ENCODE results near the gene KCNMB2. TPM values are rescaled to one million over a fixed set of nuclear protein-coding genes. Genes with fewer than 3 reads are reported as not detected.

Gene KCNMB2
- total RNA-seq, 1 donor from 2014 or later = not detected

DNA sequence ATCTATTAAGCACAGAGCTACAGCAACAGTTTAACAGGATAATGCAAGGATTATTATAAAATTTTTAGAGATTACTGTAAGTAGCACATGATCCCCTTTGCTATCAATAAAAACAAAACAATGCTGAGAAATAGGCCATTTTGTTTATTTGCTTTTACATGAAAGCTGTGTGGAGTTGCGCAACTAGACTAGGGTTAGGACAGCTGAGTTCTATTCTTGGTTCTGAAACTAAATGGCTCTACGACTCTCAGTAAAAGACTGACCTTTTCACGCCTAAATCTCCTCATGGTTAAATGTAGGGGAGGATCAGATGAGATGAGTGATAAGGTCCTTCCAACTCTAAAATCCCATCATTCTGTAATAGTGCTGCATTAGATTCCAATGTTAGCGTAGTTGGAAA, 25.0 kb downstream of the KCNMB2 start:
- intact Hi-C loops (cut with DNase I) = no loop called here
- DNase-seq (ENCODE audit: low spot score) (no peak), ATAC-seq (no peak)

DNA sequence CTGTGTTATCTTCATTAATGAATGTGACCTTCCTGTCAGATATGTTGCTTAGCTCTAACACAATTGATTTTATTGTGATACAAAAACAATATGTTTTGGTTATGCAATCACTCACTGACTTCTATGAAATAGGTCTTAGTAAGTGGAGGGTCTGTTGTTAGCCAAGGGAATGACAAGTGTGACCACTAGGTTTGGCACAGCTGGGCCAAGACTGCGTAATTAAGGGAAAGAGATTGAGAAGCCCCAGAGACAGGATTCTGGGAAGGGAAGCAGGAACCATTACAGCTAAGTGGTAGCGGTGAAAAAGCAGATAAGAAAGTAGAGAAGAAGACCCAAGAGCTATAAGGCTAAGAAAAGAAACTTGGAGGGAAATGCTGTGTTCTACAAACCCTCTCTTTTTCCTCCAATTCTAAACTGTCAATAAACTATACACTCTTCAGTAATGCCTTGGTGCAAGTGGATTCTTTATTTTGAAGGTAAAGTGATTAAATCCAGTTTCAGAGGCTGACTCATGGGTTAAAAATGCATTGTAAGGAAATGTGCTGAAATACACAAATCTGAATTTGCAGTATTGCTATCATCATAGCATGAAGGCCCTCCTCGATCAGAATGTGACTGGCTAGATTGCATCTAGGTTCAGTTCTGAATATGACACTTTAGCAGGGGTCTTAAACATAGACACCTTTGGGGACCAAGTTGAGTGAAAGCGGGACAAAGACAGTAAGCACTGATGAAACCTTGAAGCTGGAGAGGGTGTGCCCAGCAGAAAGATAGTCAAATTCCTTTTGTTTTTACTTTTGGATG, 26.1 kb downstream of the KCNMB2 start:
- DNase-seq (ENCODE audit: low spot score) (no peak), ATAC-seq (no peak)
- intact Hi-C loops (cut with DNase I) = no loop called here

DNA sequence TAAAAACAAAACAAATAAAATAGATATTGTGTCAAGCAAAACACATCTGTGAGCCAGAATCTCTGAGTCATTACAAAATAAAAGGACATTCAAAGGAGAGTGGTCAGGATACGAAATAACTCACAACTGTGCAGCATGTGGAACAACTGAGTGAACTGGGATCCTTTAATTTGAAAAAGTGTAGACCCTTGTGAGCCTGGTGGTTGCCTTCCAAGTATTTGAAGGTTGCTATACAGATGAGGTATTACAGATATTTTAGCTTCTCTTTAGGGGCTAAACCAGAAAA, 26.7 kb downstream of the KCNMB2 start:
- intact Hi-C loops (cut with DNase I) = no loop called here
- ATAC-seq (no peak), DNase-seq (ENCODE audit: low spot score) (no peak)

DNA sequence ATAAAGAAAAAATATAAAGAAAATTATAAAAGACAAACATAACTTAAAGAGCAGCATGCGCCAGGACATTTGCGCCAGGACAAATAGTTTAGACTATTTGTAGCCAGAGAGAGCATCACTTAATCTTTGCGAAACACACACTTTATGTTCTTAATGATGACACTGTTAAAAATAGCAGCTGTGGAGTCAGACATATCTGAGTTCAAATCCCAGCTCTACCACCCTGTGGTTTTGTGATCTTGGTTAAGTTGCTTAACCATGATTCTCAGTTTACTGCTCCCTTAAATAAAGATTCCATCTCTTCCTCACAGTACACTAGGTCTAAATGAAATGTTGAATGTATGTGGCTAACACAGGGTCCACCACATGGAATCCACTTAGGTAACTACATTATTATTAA, 31.4 kb downstream of the KCNMB2 start:
- DNase-seq (ENCODE audit: low spot score) = no peak
- intact Hi-C loops (cut with DNase I) = no loop called here
- ATAC-seq = no peak

DNA sequence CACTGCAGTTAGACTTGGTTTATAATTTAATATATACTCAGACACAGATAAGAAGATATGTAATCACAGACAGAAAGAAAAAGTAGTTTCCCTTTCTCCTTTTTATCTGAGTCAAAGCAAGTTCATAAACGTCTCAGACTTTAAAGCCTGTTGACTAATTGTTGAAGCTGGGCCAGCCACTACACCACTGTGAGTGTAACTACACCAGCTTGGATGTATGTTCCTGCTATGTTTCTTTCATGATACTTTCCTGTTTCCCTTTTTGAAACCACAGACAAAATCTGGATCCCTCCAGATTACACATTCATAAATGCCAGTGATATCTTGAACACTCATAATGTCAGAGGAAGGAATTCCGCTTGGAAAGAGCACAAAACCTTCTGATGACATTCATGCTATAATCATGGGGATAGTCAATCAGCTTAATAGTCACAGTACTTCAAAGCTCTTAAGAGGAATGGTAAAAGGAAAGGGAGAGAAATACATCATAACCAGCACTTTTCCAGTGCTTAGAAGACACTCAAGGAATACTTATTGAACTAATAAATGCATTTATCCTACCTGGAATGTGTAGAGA, 32.0 kb downstream of the KCNMB2 start:
- intact Hi-C loops (cut with DNase I) = no loop called here
- no peak for ATAC-seq

DNA sequence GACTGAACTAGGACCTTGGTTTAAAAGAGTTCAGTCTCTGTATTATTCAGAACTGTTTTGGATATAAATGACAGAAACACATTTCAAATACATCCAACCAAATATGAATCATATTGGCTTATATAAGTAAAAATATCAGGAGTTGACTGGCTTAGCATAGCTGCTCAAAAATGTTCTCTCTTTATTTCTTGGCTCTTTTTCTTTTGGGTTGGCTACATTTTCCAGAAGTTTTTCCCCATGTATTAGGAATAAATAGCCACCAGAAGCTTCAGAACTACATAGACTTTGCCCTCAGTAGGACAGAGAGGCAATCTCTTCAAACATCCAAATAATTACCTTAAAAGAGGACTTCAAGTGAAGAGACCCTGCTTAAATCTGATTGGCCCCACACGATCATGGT, 32.7 kb downstream of the KCNMB2 start:
- no peak for DNase-seq (ENCODE audit: low spot score)
- ATAC-seq = no peak
- intact Hi-C loops (cut with DNase I) = no loop called here

More for the DNA sequence above, 32.0 kb downstream of the KCNMB2 start:
- no peak for DNase-seq (ENCODE audit: low spot score)

DNA sequence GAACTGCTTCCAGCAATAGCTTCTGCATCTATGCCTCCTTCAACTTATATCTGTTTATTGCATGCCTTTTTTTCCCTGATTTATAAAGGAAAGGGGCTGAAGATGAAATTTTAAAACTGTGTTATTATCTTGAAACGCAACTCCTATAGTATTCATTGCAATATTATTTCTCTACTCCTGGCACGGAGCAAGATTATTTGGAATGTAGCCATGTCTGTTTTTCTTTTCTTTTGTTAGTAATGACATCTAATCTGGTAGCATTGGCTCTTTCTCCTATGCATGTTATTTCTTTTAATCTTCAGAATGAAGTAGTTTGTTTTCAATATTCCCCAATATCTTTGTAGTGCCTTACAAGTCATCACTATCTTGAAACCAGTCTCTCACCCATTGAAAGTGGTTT, 33.6 kb downstream of the KCNMB2 start:
- intact Hi-C loops (cut with DNase I) = no loop called here
- DNase-seq (ENCODE audit: low spot score) = no peak
- no peak for ATAC-seq

DNA sequence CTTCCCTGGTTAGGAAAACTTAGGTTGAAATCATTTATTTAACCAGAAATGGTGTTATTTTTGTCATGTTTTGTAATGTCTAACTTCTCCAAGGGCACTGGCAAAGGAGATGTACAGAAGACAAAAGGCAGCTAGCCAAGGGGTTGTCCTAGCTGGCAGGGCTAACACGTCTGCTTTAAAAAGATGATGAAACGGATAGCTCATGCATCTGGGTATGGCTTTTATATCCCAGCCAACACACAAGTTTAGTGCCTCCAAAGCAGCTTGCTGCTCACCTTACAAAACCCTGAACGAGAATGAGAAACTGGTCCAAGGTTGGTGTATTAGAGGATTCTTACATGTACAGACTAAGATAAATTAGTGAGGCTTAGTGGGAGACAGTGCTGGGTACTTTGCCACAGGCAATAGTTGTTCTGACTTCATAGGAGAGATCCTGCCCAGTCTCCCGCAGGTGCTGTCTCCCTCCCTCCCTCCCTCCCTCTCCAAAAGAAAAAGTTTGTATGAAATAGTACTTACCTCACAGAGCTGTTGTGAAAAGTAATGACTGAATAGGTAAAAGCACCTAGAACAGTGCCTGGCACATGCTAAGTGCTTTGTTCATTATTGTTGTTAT, 47.8 kb downstream of the KCNMB2 start:
- ATAC-seq (no peak), DNase-seq (ENCODE audit: low spot score) (no peak)
- intact Hi-C loops (cut with DNase I) = no loop called here

DNA sequence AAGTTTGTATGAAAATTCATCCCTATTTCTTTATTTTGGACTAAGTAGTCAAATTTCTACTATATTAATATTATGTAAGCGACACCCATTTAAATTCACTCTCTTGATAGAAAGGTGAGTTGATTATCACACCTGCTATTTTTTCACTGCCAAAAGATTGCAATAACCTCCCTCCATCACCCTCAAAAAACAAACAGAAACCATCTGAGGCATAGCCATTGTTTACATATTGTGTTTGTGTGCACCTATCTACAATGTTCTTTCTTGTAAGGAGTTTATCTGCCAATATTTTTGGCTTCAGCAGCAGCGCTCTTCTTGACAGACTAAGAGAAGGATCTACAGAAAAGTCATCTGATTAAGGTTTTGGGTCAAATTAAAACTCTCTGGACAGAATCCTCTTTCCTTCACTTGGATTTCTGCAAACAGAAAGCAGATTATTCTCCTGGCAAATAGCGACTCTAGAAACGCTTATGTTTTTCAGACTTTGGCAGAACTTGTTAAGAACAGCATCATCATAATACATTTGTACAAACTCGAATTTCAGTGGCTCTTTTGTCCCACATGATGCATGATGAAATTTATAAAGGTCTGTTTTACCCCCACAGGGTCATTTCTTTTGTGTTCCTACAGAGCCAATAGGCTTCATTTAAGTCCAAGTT, 48.6 kb downstream of the KCNMB2 start:
- ATAC-seq = no peak
- intact Hi-C loops (cut with DNase I) = no loop called here
- DNase-seq (ENCODE audit: low spot score) = no peak

DNA sequence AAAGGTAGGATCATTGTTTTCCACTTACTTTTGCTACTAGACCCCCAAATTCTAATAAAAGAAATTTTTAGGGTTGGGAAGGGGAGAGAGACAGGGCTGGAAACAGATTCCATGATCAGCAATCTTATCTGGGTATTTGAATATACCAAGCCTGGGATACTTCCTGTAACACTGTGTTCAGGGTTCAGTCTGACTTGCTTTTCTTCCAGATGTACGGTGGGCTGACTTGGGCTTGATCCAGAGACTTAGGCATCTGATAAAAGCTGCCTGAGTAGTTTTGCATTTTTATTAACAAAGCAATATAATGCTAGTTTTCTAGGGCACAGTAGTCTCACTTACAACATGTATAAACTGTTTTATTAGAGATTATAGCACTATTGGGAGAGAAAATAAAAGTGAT, 49.2 kb downstream of the KCNMB2 start:
- no peak for ATAC-seq
- DNase-seq (ENCODE audit: low spot score) = no peak
- intact Hi-C loops (cut with DNase I) = no loop called here

DNA sequence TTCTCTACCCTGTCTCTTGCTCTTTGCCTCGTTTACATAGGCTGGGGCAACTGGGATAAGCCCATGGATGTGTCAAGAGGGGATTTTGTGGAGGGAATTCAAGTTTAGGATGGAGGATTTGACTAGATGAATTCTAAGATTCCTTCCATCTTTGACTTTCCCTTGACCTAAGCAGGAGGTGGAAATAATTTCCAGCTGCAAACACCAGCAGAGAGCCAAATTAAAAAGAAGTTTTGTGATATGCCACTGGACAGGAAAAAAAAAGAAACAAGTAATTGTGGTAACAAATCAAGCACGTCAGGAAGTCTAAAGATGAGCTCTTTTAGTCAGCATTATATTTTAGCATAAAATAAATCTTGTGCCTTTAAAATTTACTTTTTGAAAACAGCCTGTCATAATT, 49.8 kb downstream of the KCNMB2 start:
- intact Hi-C loops (cut with DNase I) = no loop called here
- no peak for DNase-seq (ENCODE audit: low spot score)
- ATAC-seq = no peak

DNA sequence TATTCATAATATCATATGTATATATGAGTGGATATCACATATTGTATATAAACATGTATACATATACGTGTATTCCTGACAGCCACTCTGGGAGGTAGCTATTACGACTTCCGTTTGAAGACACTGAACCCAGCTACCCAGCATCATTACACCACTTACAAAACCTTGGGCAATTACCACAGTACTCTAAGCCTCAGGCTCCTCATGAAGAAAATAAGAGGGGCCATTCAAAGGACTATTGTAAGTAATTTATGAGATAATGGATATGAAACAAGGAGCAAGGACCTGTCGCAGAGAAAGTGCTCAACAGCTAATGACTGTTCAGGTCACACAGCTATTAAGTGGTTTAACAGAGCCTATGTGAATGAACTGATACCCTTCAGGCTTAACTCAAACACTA, 52.4 kb downstream of the KCNMB2 start:
- ATAC-seq (no peak), DNase-seq (ENCODE audit: low spot score) (no peak)
- intact Hi-C loops (cut with DNase I) = no loop called here

DNA sequence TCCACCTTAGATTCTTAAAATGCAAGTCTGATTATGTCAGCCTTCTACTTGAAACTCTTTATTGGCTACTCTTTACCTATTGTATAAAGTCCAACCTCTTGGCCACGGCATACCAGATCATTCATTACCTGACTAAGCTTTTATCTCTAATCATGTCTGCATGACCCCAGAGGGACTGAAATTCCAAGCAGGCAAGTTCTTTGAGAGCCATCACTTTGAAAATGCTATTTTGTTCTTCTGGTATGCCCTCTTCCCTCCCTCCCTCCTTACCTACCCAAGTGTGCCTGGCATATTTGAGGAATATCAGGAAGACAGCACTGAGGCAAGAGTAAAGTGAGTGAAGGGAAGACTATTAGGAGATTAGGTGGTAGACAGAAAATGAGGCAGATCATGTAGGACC, 57.5 kb downstream of the KCNMB2 start:
- ATAC-seq = no peak

DNA sequence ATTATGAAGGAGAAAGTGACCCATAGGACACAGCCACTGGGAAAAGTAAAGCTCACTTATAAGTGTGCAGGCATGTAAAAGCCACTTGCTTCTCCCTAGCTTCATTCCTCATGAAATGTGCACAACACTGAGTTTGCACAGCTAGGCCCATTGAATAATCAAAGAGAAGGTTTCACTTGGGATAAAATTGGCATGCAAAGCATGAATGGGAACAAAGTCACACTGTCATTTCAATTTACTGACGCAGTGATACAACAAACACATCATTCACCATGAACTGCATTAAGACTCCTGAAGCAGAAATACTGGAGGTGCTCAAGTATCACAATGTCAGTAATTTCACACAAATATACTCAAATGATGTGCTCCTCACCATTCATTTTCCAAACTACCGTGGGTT, 61.1 kb downstream of the KCNMB2 start:
- ATAC-seq (no peak), DNase-seq (ENCODE audit: low spot score) (no peak)
- intact Hi-C loops (cut with DNase I) = no loop called here

More for the DNA sequence above, 57.5 kb downstream of the KCNMB2 start:
- DNase-seq (ENCODE audit: low spot score) = no peak
- intact Hi-C loops (cut with DNase I) = no loop called here

DNA sequence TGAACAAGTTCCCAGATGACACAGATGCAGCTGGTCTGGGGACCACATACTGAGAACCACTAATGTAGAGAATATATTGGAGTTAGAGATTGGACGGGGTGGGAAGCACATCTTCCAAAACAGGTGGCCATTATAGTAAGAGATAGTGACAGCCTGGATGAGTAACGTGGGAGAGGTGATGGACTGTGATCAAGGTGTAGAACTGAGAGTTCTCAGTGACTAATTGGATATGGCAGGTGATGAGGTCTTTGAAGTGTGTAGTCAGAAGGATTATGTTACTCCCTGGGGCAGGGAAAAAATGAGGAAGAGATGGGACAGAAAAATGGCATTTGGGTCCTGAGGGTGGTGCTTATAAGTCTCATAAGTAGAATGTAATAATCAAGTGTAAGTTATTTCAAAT, 66.6 kb downstream of the KCNMB2 start:
- ATAC-seq (no peak), DNase-seq (ENCODE audit: low spot score) (no peak)
- intact Hi-C loops (cut with DNase I) = no loop called here

DNA sequence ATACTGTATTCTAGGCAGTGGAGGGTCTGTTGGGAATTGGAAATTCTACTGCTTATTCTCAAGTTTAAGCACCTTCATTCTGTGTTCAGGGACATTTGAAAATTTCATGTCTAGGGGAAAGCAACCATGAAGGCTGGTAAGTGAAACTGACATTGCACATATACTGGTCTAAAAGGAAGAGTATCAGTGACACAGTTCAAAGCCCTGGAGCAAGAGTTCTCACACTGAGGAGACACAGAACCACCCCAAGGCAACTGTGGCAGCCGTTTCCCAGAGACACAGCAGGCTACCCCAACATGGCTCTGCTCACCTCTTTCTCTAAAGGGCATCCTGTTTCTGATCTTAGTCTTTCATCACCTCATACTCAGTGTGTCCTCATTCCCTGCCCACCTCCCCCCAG, 67.5 kb downstream of the KCNMB2 start:
- no peak for ATAC-seq
- DNase-seq (ENCODE audit: low spot score) = no peak
- intact Hi-C loops (cut with DNase I) = no loop called here

DNA sequence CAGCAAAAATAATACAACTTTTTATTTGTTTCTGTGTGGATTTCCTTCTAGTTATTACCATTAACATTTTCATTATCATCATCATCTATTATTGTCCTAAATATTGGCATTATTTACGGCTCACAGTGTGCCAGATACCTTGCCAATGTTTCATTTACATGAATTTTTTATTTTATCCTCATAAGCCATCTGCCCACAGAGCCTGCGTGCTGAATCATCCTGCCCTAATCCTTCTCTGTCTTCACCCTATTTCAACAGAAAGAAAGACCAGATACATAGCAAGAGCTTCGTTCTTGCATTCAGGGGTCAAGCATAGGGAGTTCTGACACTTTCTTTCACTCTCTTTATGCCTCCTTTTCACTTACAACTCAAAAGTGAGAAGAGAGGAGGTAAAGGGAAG, 82.0 kb downstream of the KCNMB2 start:
- DNase-seq (ENCODE audit: low spot score) = no peak
- intact Hi-C loops (cut with DNase I) = no loop called here
- no peak for ATAC-seq

DNA sequence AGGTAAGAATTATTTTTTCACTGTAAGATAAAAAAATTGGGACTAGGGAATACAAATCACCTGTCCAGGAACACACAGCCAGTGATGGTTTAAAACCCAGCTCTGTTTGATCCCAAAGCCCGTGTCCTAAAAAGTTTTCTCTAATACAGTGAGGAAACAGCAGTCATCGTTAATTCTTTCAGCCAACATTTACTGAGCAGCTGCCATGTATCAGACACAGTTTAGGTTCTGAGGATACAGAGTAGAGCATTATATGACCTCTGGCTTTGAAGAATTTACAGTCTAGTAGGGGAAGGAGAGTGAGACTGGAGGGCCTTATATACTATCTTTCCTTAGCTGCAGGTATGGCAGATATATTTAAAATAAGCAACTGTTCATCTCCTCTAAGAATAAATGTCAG, 82.7 kb downstream of the KCNMB2 start:
- DNase-seq (ENCODE audit: low spot score) (no peak), ATAC-seq (no peak)
- intact Hi-C loops (cut with DNase I) = no loop called here

DNA sequence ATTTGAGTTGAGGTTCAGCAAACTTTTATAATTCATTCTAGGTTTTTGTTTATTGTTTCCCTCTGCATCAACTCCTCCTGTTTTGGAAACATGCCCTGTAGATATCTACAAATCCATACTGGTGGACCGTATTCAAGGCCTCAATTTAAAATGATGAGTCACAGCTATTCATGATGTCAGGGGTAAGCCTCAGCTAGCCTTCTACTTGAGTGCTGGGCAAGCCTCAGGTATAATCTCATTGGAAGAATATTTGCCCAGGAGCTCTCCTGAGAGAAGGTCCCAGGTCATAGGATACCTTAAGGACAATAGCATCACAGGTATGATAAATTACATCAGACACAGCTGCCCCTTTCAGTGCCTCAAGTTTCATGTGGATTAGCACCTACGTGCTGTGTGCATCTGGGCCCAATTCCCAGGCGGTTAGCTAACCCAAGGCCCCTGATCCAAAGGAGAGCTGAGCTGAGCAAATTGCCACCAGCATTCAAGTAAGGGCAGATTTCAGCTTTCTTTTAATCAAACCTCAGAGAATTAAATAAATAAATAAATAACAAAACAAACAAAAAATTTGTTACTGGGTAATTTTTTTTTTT, 87.5 kb downstream of the KCNMB2 start:
- intact Hi-C loops (cut with DNase I) = no loop called here
- ATAC-seq (no peak), DNase-seq (ENCODE audit: low spot score) (no peak)

DNA sequence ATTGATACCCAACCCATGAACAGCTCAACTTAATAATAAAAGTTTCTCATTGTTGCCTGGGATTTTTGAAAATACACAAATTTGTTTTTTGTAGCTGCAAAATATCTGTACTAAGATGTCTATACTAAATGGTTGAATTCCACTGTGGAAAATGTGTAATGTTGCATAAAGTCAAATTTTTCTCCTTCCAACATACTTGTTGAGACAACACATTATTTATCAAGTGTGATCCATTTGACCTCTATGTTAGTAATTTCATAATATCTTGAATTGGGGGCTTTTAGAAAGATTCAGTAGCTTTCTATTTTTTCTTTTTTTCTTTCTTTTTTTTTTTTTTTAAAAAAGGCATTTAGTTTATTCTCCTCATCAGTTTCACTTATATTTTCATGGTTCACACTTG, 88.0 kb downstream of the KCNMB2 start:
- ATAC-seq (no peak), DNase-seq (ENCODE audit: low spot score) (no peak)
- intact Hi-C loops (cut with DNase I) = no loop called here
